SK-N-SH (cell line): Measurements from ENCODE around the gene SDF2L1. TPM values are rescaled to one million over a fixed set of nuclear protein-coding genes. Genes with fewer than 3 reads are reported as not detected.
"Not testable (repeated sequence)": the region's sequence is repeated elsewhere in the genome, so short reads cannot be mapped to it uniquely, and the experiment has no call there.

Experiments
- CTCF ChIA-PET: fragments of 300-600, 350-600 bp; formaldehyde crosslinking; extraction: SDS; loops from one replicate; lab custom pipeline; 2021; lab: Yijun Ruan, JAX
- POLR2A ChIA-PET: fragments of 350-600 bp; sonication (Branson Sonifier 250); formaldehyde crosslinking; extraction: SDS; loops from one replicate; lab custom pipeline; 2020; ENCODE audit warnings: antibody characterized with exemption, inconsistent platforms; lab: Yijun Ruan, JAX
- DNase-seq: peaks from one replicate; pipeline ENCODE4 v3.0.0; 2012
- H2AFZ ChIP-seq: fragments of 200-600 bp; sonication (generic); 2 replicates; pipeline ENCODE4 v1.8.1; 2016; ENCODE audit warnings: antibody characterized with exemption, mild to moderate bottlenecking, low read depth
- H3F3A ChIP-seq: fragments of 200-600 bp; sonication (generic); replicated peaks from 2 replicates; pipeline ENCODE3; 2016; ENCODE audit warnings: antibody characterized with exemption, mild to moderate bottlenecking; ENCODE audit not compliant: insufficient read depth
- H3K27ac ChIP-seq, 2 experiments: fragments of 200-500 bp in 1 of 2; fragments of 200-600 bp in 1 of 2; sonication (Bioruptor generic) in 1 of 2; sonication (generic), shearing (Covaris generic) in 1 of 2; 2 replicates each; pipeline versions ENCODE4 v1.5.1 to v1.6.1; 2014 to 2016; ENCODE audit warnings: low read depth in 2 of 2, inconsistent platforms in 1 of 2, low read length in 1 of 2, mild to moderate bottlenecking in 1 of 2, mixed read lengths in 1 of 2
- H3K27me3 ChIP-seq: fragments of 200-600 bp; sonication (generic), shearing (Covaris generic); 2 replicates; pipeline ENCODE4 v1.6.1; 2016; ENCODE audit warnings: mixed run types; ENCODE audit not compliant: insufficient read depth
- H3K36me3 ChIP-seq, 2 experiments: fragments of 200-500 bp in 1 of 2; fragments of 200-600 bp in 1 of 2; sonication (Bioruptor generic) in 1 of 2; sonication (generic) in 1 of 2; replicated peaks in 1 of 2; 2 replicates each; pipeline versions ENCODE3 to v1.5.1; 2014 to 2016; ENCODE audit warnings: low read length in 1 of 2, mild to moderate bottlenecking in 1 of 2; ENCODE audit not compliant: insufficient read depth in 2 of 2, control insufficient read depth in 1 of 2
- H3K4me1 ChIP-seq, 2 experiments: fragments of 200-500 bp in 1 of 2; fragments of 200-600 bp in 1 of 2; sonication (Bioruptor generic) in 1 of 2; sonication (generic), shearing (Covaris generic) in 1 of 2; 2 replicates each; pipeline versions ENCODE4 v1.5.1 to v1.6.1; 2014 to 2016; ENCODE audit warnings: low read depth in 1 of 2, low read length in 1 of 2, mixed run types in 1 of 2; ENCODE audit not compliant: insufficient read depth in 2 of 2, control insufficient read depth in 1 of 2
- H3K4me2 ChIP-seq: fragments of 200-600 bp; sonication (generic), shearing (Covaris generic); 2 replicates; pipeline ENCODE4 v1.6.1; 2017; ENCODE audit warnings: mixed run types
- H3K4me3 ChIP-seq, 2 experiments: fragments of 200-500 bp in 1 of 2; fragments of 200-600 bp in 1 of 2; sonication (Bioruptor generic) in 1 of 2; sonication (generic), shearing (Covaris generic) in 1 of 2; 2 replicates each; pipeline versions ENCODE4 v1.5.1 to v1.8.1; 2014 to 2016; ENCODE audit warnings: low read depth in 2 of 2, inconsistent platforms in 1 of 2, low read length in 1 of 2, mild to moderate bottlenecking in 1 of 2, mixed read lengths in 1 of 2, moderate library complexity in 1 of 2
- H3K79me2 ChIP-seq: fragments of 200-600 bp; sonication (generic); 2 replicates; pipeline ENCODE4 v1.8.1; 2017; ENCODE audit warnings: mild to moderate bottlenecking; ENCODE audit not compliant: insufficient read depth
- H3K9ac ChIP-seq: fragments of 200-600 bp; sonication (generic); 2 replicates; pipeline ENCODE4 v1.6.1; 2017; ENCODE audit warnings: mixed run types
- H3K9me2 ChIP-seq: fragments of 200-600 bp; sonication (generic); 2 replicates; pipeline ENCODE4 v1.6.1; 2017; ENCODE audit warnings: mixed run types
- H3K9me3 ChIP-seq: fragments of 200-600 bp; sonication (generic); 2 replicates; pipeline ENCODE4 v1.6.1; 2017; ENCODE audit warnings: mixed run types, mild to moderate bottlenecking, moderate library complexity
- H4K20me1 ChIP-seq: fragments of 200-600 bp; sonication (generic); 2 replicates; pipeline ENCODE4 v1.6.1; 2017; ENCODE audit warnings: mild to moderate bottlenecking, mixed run types; ENCODE audit not compliant: insufficient read depth
- EP300 ChIP-seq, 2 experiments: IDR thresholded peaks; 2 replicates each; pipeline versions ENCODE4 v1.4.0 to v1.6.1; 2012; ENCODE audit warnings: borderline replicate concordance in 1 of 2, low read depth in 1 of 2, low read length in 1 of 2
- EZH2phosphoT487 ChIP-seq: fragments of 200-600 bp; sonication (generic); IDR thresholded peaks from 2 replicates; pipeline ENCODE4 v1.6.1; 2017; ENCODE audit warnings: low read depth, mixed run types, mild to moderate bottlenecking, antibody characterized with exemption, moderate library complexity, borderline replicate concordance
- FOSL2 ChIP-seq: IDR thresholded peaks from 2 replicates; pipeline ENCODE4 v1.4.0; 2012; ENCODE audit warnings: low read depth, mild to moderate bottlenecking, moderate library complexity, borderline replicate concordance
- FOXM1 ChIP-seq: IDR thresholded peaks from 2 replicates; pipeline ENCODE4 v1.4.0; 2012; ENCODE audit warnings: low read depth, mild to moderate bottlenecking
- GABPA ChIP-seq: IDR thresholded peaks from 2 replicates; pipeline ENCODE4 v1.4.0; 2012; ENCODE audit warnings: low read depth, mild to moderate bottlenecking
- MEF2A ChIP-seq: IDR thresholded peaks from 2 replicates; pipeline ENCODE4 v1.4.0; 2012; ENCODE audit warnings: low read depth, borderline replicate concordance
- MXI1 ChIP-seq: IDR thresholded peaks from 2 replicates; pipeline ENCODE4 v1.6.1; 2012; ENCODE audit warnings: mild to moderate bottlenecking, low read depth, low read length, improper control_type of control experiment
- NFIC ChIP-seq: IDR thresholded peaks from 2 replicates; pipeline ENCODE4 v1.4.0; 2012; ENCODE audit warnings: borderline replicate concordance
- RAD21 ChIP-seq: IDR thresholded peaks from 2 replicates; pipeline ENCODE4 v1.6.1; 2012; ENCODE audit warnings: mild to moderate bottlenecking, low read length
- RCOR1 ChIP-seq: fragments of 150-350 bp; IDR thresholded peaks from 2 replicates; pipeline ENCODE4 v1.6.1; 2017; ENCODE audit warnings: antibody characterized with exemption, low read length
- RXRA ChIP-seq: IDR thresholded peaks from 2 replicates; pipeline ENCODE4 v1.4.0; 2012; ENCODE audit warnings: low read depth, mild to moderate bottlenecking, borderline replicate concordance
- SIN3A ChIP-seq: IDR thresholded peaks from 2 replicates; pipeline ENCODE4 v1.6.1; 2012; ENCODE audit warnings: low read depth, mild to moderate bottlenecking, low read length, moderate library complexity, borderline replicate concordance
- SMC3 ChIP-seq: IDR thresholded peaks from 2 replicates; pipeline ENCODE4 v1.6.1; 2012; ENCODE audit warnings: low read depth, low read length, improper control_type of control experiment
- TAF1 ChIP-seq: IDR thresholded peaks from 2 replicates; pipeline ENCODE4 v1.6.1; 2012; ENCODE audit warnings: low read depth, mild to moderate bottlenecking, low read length, moderate library complexity, borderline replicate concordance
- TCF12 ChIP-seq: IDR thresholded peaks from 2 replicates; pipeline ENCODE4 v1.4.0; 2012
- TEAD4 ChIP-seq: IDR thresholded peaks from 2 replicates; pipeline ENCODE4 v1.4.0; 2012; ENCODE audit warnings: mild to moderate bottlenecking, borderline replicate concordance; ENCODE audit not compliant: insufficient read depth
- YY1 ChIP-seq: IDR thresholded peaks from 2 replicates; pipeline ENCODE4 v1.4.0; 2012; ENCODE audit warnings: low read depth, mild to moderate bottlenecking
- WGBS: methylation state at CpG from one replicate; pipeline ENCODE4 v1.1.6; 2017; ENCODE audit warnings: low lambda C conversion rate; 5-methylcytosine and 5-hydroxymethylcytosine counted together
- polyA plus RNA-seq, 3 experiments: library from polyadenylated mRNA; depleted of rRNA; stranded (reverse); fragments of >200 nt; gene quantifications; 2 replicates each; pipeline ENCODE4 v1.2.3, GENCODE V29; 2012
- TF ChIP-seq, protein P1 (sequence below): fragments of 150-350 bp; IDR thresholded peaks from 2 replicates; pipeline ENCODE4 v1.6.1; 2017; ENCODE audit warnings: antibody characterized with exemption, low read length, low read depth, borderline replicate concordance
- TF ChIP-seq, protein P2 (sequence below): IDR thresholded peaks from 2 replicates; pipeline ENCODE4 v1.6.1; 2012; ENCODE audit warnings: mild to moderate bottlenecking, low read depth, low read length, moderate library complexity

Gene SDF2L1
- polyA plus RNA-seq, 1 of the 3 experiments (the other 2 are of a cell fraction) = 60.9 TPM

DNA sequence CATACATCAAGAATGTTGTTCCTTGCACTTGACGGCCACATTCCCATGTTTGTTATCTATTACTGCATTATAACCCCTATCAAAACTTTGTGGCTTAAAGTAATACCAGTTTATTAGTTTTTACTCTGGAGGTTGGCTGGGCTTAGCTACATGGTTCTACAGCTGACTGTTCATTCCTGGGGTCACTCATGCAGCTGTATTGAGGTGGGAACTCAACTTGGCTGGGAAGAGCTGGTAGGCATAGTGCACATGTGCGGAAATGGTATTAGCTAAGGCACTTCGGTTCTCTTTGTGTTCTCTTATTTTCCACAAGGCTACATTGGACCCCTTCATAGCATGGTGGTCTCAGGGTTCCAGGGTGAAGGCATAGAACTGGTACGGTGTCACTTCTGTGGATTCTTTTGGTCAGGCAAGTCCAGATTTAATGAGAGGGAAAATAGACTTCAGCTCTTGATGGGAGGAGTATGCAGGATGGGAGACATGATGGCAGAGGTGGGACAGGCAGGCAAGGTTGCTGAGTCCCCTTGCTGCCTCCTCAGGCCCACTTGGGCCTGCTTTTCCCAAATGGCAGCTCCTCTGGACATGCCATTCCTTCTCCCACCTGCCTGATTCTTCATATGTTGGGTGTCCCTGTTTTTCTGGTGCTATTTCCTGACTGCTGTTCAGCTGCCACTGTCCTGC lies 28.4 kb upstream of the SDF2L1 start:
- H3K4me2 ChIP-seq = no peak overlapping the region
- H3F3A ChIP-seq = no peaks in the 10 kb centered on the region
- 82% methylated on average over 4 of the region's 4 CpGs for WGBS
- POLR2A ChIA-PET = no interaction called here
- no peak overlapping the region for H3K27ac ChIP-seq
- H2AFZ ChIP-seq = no peak overlapping the region
- H3K36me3 ChIP-seq = peaks cover 8 to 25% of the 10 kb centered on the region in 2 experiments
- H3K9me3 ChIP-seq = no peaks in the 10 kb centered on the region
- H3K9ac ChIP-seq = no peak overlapping the region
- no peaks in the 10 kb centered on the region for H3K27me3 ChIP-seq
- H3K4me3 ChIP-seq = no peak overlapping the region
- TF ChIP-seq GABPA = no peak
- no peak for TF ChIP-seq TAF1
- TF ChIP-seq FOSL2 = no peak
- no peak for TF ChIP-seq RAD21
- TF ChIP-seq RXRA = no peak
- TF ChIP-seq, all 33 proteins: peak for 0
- H3K9me2 ChIP-seq = no peaks in the 10 kb centered on the region
- DNase-seq = no peak
- peaks cover 98% of the 10 kb centered on the region for H3K79me2 ChIP-seq
- peaks cover 85% of the 10 kb centered on the region for H4K20me1 ChIP-seq
- CTCF ChIA-PET = interaction anchor here (0.9 to 3.3 kb wide), 6 partner anchors 10 to 29 kb away, joined by 3 to 19 read pairs (median 4); partner anchors contain the start of genes SDF2L1 and YDJC
- no peaks in the 10 kb centered on the region; a peak in 1 of 4 replicates for H3K4me1 ChIP-seq

DNA sequence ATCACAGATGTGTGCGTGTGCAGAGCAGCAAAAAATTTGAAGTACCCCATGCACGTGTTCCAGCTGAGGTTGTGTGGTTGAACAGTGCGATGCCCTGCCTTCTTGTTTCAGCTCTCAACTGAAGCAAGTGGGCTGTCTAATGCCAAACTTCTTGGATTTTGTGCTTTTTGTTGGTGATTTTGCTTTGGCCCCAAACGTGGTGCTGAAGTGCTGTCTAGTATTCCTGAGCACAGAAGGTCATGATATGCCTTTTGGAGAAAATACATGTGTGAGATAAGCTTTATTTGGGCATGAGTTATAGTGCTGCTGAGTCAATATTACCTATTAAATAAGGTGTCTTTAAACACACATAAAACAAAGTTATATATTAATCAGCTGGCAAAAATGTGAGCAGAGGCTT lies 26.4 kb upstream of the SDF2L1 start:
- peaks cover 84% of the 10 kb centered on the region for H4K20me1 ChIP-seq
- WGBS = 71% methylated on average over 4 of the region's 4 CpGs

DNA sequence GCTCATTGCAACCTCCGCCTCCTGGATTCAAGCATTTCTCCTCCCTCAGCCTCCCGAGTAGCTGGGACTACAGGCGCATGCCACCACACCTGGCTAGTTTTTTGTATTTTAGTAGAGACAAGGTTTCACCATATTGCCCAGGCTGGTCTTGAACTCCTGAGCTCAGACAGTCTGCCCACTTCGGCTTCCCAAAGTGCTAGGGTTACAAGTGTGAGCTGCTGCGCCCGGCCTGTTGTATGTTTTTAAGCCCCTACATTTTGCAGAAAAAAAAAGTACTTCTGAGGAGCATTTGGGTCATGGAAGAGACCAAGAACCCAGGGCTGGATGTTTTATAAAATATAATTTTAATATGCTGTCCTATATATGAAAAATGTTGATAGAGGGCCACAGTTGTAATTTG lies 24.8 kb upstream of the SDF2L1 start:
- H3K27ac ChIP-seq, H3K4me1 ChIP-seq, H3K9me3 ChIP-seq, H3K4me3 ChIP-seq, H3K4me2 ChIP-seq, DNase-seq, H3K27me3 ChIP-seq, H3F3A ChIP-seq, H2AFZ ChIP-seq, H3K9ac ChIP-seq, H3K9me2 ChIP-seq: not testable (repeated sequence)
- Histone ChIP-seq H3K79me2 (peaks cover 100% of the 10 kb centered on the region), H3K36me3 (peaks cover 14 to 25% of the 10 kb centered on the region in 2 experiments), H4K20me1 (peaks cover 81% of the 10 kb centered on the region)
- WGBS = 97% methylated on average over 6 of the region's 6 CpGs
- ChIA-PET POLR2A (interaction anchor here (1.4 kb wide), 1 partner anchor 11 kb away, joined by 6 read pairs; no protein-coding TSS in a partner anchor), CTCF (interaction anchor here (0.7 kb wide), 1 partner anchor 12 kb away, joined by 3 read pairs; no protein-coding TSS in a partner anchor)

More for the DNA sequence above, 26.4 kb upstream of the SDF2L1 start:
- peaks cover 8 to 25% of the 10 kb centered on the region in 2 experiments for H3K36me3 ChIP-seq
- H2AFZ ChIP-seq = no peak overlapping the region
- ChIA-PET POLR2A (no interaction called here), CTCF (interaction anchor here (0.6 to 3.3 kb wide), 3 partner anchors 9 to 27 kb away, joined by 3 to 19 read pairs (median 4); partner anchors contain the start of genes SDF2L1 and YDJC)
- H3F3A ChIP-seq = no peaks in the 10 kb centered on the region
- no peak for TF ChIP-seq TEAD4
- TF ChIP-seq NFIC = no peak
- TF ChIP-seq, protein P1, sequence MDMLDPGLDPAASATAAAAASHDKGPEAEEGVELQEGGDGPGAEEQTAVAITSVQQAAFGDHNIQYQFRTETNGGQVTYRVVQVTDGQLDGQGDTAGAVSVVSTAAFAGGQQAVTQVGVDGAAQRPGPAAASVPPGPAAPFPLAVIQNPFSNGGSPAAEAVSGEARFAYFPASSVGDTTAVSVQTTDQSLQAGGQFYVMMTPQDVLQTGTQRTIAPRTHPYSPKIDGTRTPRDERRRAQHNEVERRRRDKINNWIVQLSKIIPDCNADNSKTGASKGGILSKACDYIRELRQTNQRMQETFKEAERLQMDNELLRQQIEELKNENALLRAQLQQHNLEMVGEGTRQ = no peak
- no peak for TF ChIP-seq RXRA
- TF ChIP-seq MXI1 = no peak
- TF ChIP-seq SIN3A = no peak
- no peak for TF ChIP-seq RAD21
- TF ChIP-seq FOXM1 = no peak
- no peak for TF ChIP-seq EZH2phosphoT487
- no peak for TF ChIP-seq TCF12
- no peak for TF ChIP-seq FOSL2
- TF ChIP-seq YY1 = no peak
- no peak for TF ChIP-seq RCOR1
- no peak for TF ChIP-seq MEF2A
- TF ChIP-seq, protein P2, sequence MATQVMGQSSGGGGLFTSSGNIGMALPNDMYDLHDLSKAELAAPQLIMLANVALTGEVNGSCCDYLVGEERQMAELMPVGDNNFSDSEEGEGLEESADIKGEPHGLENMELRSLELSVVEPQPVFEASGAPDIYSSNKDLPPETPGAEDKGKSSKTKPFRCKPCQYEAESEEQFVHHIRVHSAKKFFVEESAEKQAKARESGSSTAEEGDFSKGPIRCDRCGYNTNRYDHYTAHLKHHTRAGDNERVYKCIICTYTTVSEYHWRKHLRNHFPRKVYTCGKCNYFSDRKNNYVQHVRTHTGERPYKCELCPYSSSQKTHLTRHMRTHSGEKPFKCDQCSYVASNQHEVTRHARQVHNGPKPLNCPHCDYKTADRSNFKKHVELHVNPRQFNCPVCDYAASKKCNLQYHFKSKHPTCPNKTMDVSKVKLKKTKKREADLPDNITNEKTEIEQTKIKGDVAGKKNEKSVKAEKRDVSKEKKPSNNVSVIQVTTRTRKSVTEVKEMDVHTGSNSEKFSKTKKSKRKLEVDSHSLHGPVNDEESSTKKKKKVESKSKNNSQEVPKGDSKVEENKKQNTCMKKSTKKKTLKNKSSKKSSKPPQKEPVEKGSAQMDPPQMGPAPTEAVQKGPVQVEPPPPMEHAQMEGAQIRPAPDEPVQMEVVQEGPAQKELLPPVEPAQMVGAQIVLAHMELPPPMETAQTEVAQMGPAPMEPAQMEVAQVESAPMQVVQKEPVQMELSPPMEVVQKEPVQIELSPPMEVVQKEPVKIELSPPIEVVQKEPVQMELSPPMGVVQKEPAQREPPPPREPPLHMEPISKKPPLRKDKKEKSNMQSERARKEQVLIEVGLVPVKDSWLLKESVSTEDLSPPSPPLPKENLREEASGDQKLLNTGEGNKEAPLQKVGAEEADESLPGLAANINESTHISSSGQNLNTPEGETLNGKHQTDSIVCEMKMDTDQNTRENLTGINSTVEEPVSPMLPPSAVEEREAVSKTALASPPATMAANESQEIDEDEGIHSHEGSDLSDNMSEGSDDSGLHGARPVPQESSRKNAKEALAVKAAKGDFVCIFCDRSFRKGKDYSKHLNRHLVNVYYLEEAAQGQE = no peak
- TF ChIP-seq TAF1 = no peak
- no peak for TF ChIP-seq GABPA
- no peak for TF ChIP-seq SMC3
- TF ChIP-seq EP300 (IDR thresholded peaks at IDR 0.05; ENCODE audit: borderline replicate concordance in 1 of 2, low read depth in 1 of 2, low read length in 1 of 2) = no peak
- no peak overlapping the region for H3K9ac ChIP-seq
- H3K27ac ChIP-seq = no peak overlapping the region
- H3K4me3 ChIP-seq = no peak overlapping the region
- peaks cover 100% of the 10 kb centered on the region for H3K79me2 ChIP-seq
- no peaks in the 10 kb centered on the region for H3K9me3 ChIP-seq
- H3K9me2 ChIP-seq = no peaks in the 10 kb centered on the region
- H3K27me3 ChIP-seq = no peaks in the 10 kb centered on the region
- H3K4me1 ChIP-seq = no peaks in the 10 kb centered on the region; a peak in 1 of 4 replicates
- no peak for DNase-seq
- no peak overlapping the region for H3K4me2 ChIP-seq
